IPS DF 6.9 (cell line): ENCODE results near the gene RFLNA.

Source experiments
- DNase-seq: peaks from one replicate; pipeline ENCODE4 v3.0.0-alpha.2; 2013; ENCODE audit warnings: low read depth, low spot score
- H3K27ac ChIP-seq: one replicate; pipeline ENCODE4 v1.5.1; 2013; ENCODE audit warnings: low read length, control low read depth
- H3K27me3 ChIP-seq: 2 replicates; pipeline ENCODE4 v1.6.1; 2013; ENCODE audit warnings: mild to moderate bottlenecking, low read length; ENCODE audit not compliant: control insufficient read depth, insufficient read depth
- H3K36me3 ChIP-seq: 2 replicates; pipeline ENCODE4 v1.6.1; 2013; ENCODE audit warnings: low read length; ENCODE audit not compliant: control insufficient read depth, insufficient read depth
- H3K4me1 ChIP-seq: 2 replicates; pipeline ENCODE4 v1.6.1; 2013; ENCODE audit warnings: low read length; ENCODE audit not compliant: control insufficient read depth, insufficient read depth
- H3K4me3 ChIP-seq: 2 replicates; pipeline ENCODE4 v1.5.1; 2013; ENCODE audit warnings: mild to moderate bottlenecking, low read length
- H3K9me3 ChIP-seq: 2 replicates; pipeline ENCODE4 v1.6.1; 2013; ENCODE audit warnings: low read length, inconsistent platforms; ENCODE audit not compliant: control insufficient read depth, insufficient read depth
- WGBS: extraction: QIAGEN DNeasy Blood & Tissue Kit; methylation state at CpG from one replicate; pipeline ENCODE4 v1.1.7; 2013; ENCODE audit warnings: mixed read lengths, missing lambda C conversion rate; ENCODE audit not compliant: insufficient read length, insufficient coverage; 5-methylcytosine and 5-hydroxymethylcytosine counted together

The RFLNA gene

GRCh38 chr12:124336184-124336437 lies 41.2 kb downstream of the RFLNA start:
- no peaks in the 10 kb centered on the region for H3K27me3 ChIP-seq
- WGBS = no CpG with 5 or more reads among the region's 12 CpGs
- H3K27ac ChIP-seq = no peak overlapping the region
- H3K9me3 ChIP-seq = no peaks in the 10 kb centered on the region
- H3K36me3 ChIP-seq = peaks cover 37% of the 10 kb centered on the region
- no peak for DNase-seq
- no peak overlapping the region for H3K4me3 ChIP-seq
- no peaks in the 10 kb centered on the region for H3K4me1 ChIP-seq

DNA sequence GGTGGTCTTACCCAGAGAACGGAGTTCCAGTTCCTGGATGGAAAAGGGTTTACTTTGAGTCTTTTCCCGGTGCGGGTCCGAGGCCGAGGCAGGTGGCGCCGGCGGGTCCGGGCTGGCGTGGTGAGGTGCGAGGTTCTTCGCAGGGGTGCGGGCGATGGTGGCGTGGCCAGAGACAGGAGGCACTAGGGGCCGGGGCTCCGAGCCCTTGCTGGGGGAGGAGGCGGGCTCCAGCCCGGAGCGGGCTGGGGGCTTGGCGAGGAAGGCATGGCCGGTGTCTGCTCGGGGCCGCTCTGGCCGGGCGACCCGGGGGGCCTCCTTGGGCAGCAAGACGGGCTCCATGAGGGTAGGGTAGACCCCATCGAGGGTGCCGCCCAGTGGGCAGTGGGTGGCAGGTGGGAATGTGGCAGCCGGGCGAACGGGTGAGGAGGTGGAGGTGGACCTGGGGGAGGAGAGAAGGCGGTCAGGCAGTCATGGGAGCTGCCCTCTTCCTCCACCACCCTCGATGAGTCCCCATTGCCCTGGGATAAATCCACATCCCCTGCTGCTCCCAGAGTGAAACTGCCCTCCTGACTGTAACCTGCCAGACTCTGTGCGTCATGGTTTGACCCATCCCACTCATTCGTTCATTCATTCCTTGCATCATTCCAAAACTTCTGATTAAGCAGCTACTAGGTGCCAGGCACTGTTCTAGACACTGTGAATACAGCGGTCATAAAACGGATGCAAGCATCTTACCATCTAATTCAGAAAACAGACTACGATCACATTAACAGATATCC lies 42.0 kb downstream of the RFLNA start:
- peaks cover 43% of the 10 kb centered on the region for H3K36me3 ChIP-seq
- no peak for DNase-seq
- H3K4me3 ChIP-seq = no peak overlapping the region
- no peak overlapping the region for H3K27ac ChIP-seq
- no peaks in the 10 kb centered on the region for H3K4me1 ChIP-seq
- no peaks in the 10 kb centered on the region for H3K9me3 ChIP-seq
- no CpG with 5 or more reads among the region's 40 CpGs for WGBS
- no peaks in the 10 kb centered on the region for H3K27me3 ChIP-seq

DNA sequence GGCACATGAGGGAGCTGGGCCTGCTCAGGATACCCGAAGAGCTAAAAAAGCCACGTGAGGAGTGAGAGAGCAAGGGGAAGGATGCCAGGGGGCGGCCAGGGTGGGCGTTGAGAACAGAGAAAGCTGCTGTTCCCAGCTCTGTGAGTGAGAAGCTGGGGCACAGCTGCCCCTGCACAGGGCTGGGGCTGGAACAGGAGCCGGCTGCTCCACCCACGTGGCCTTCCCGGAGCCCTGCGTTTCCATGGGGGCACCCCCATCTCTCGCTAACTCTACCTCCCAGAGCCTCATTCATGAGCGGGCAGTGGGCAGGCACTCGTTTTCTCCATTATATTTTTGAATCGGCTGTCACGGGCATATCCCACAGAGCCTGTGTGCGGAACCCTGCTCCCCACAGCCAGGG lies 42.7 kb downstream of the RFLNA start:
- Histone ChIP-seq H3K27ac (no peak overlapping the region), H3K9me3 (no peaks in the 10 kb centered on the region), H3K27me3 (no peaks in the 10 kb centered on the region), H3K4me3 (no peak overlapping the region), H3K4me1 (no peaks in the 10 kb centered on the region), H3K36me3 (peaks cover 43% of the 10 kb centered on the region)
- no peak for DNase-seq
- WGBS = no CpG with 5 or more reads among the region's 14 CpGs

GRCh38 chr12:124338448-124338847 lies 43.6 kb downstream of the RFLNA start:
- H3K36me3 ChIP-seq = peaks cover 45% of the 10 kb centered on the region
- no peak for DNase-seq
- no peaks in the 10 kb centered on the region for H3K27me3 ChIP-seq
- no peak overlapping the region for H3K27ac ChIP-seq
- no peaks in the 10 kb centered on the region for H3K4me1 ChIP-seq
- 100% methylated on average over 2 of the region's 6 CpGs for WGBS
- H3K4me3 ChIP-seq = no peak overlapping the region
- H3K9me3 ChIP-seq = no peaks in the 10 kb centered on the region

GRCh38 chr12:124338876-124339603 lies 44.1 kb downstream of the RFLNA start:
- H3K27me3 ChIP-seq = no peaks in the 10 kb centered on the region
- DNase-seq = no peak
- H3K36me3 ChIP-seq = peaks cover 41% of the 10 kb centered on the region
- H3K4me3 ChIP-seq = no peak overlapping the region
- H3K4me1 ChIP-seq = no peaks in the 10 kb centered on the region
- H3K9me3 ChIP-seq = no peaks in the 10 kb centered on the region
- H3K27ac ChIP-seq = no peak overlapping the region
- 100% methylated on average over 1 of the region's 3 CpGs for WGBS

DNA sequence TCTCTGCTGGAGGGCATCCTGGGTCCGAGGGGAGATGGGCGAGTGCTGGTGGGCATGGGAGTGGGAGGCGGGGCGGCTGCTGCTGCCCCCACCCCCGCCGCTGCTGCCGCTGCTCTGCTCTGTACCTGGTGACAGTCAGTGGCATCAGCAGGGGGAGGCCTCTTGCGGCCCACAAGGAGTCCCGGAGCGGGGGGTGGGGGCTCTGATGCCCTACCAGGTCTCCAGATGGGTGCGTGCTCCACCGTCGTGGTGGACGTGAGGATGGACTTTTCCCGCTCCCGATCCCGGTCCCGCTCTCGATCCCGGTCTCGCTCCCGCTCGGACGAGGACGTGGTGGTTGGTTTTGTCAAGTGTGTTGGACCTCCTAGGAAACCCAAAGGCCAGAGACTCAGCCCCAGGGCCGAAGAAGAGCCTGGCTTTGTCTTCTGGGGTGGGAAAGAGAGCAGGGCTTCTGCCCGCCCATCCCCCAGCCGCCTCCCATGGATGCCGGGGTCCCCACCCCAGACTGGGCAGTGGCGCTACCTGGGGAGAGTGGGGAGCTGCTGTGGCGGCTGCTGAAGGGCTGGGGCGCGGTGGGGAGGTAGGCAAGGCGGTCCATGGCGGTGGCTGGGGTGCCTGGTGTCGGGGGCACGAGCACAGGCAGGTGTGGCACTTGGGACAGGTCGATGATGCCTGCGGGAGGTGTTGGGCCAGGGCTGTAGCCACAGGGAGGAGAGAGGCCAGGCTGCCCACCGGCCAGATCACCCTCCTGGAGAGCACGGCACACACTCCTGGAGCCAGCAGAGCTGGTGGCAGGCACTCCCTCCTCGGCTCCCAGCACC lies 45.4 kb downstream of the RFLNA start:
- no CpG with 5 or more reads among the region's 42 CpGs for WGBS
- Histone ChIP-seq H3K4me1 (no peaks in the 10 kb centered on the region; the same call in 1 of the 2 replicates), H3K9me3 (no peaks in the 10 kb centered on the region), H3K36me3 (peaks cover 43% of the 10 kb centered on the region), H3K4me3 (no peak overlapping the region), H3K27me3 (no peaks in the 10 kb centered on the region), H3K27ac (no peak overlapping the region)
- DNase-seq = no peak

DNA sequence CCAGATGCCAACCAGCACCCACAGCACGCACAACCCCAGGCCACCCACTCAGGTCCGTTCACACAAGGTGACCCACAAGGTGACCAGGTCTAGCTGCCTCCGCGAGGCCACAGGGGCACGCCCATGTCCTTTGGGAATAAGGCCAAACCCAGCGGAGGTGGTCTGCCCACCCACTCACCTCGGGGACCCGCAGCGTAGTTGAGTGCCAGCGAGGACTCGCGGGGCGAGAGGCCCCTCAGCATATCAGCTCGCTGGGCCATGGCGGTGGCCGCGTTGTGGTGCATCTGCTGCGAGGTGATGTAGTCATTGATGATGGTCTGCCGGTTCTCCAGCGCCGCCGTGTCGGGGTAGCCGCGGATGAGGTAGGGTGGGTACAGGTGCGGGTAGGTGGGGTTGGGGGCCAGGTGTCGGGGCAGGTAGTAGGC lies 46.8 kb downstream of the RFLNA start:
- peaks cover 44% of the 10 kb centered on the region for H3K36me3 ChIP-seq
- H3K27me3 ChIP-seq = no peaks in the 10 kb centered on the region
- H3K4me1 ChIP-seq = no peaks in the 10 kb centered on the region; the same call in 1 of the 2 replicates
- H3K9me3 ChIP-seq = no peaks in the 10 kb centered on the region
- H3K4me3 ChIP-seq = no peak overlapping the region
- no peak overlapping the region for H3K27ac ChIP-seq
- DNase-seq = no peak
- WGBS = no CpG with 5 or more reads among the region's 27 CpGs

GRCh38 chr12:124344022-124344421 lies 49.1 kb downstream of the RFLNA start:
- Histone ChIP-seq H3K4me3 (no peak overlapping the region), H3K36me3 (peaks cover 57% of the 10 kb centered on the region), H3K27ac (no peak overlapping the region), H3K4me1 (no peaks in the 10 kb centered on the region; the same call in 1 of the 2 replicates), H3K27me3 (no peaks in the 10 kb centered on the region), H3K9me3 (no peaks in the 10 kb centered on the region)
- DNase-seq = no peak
- no CpG with 5 or more reads among the region's 9 CpGs for WGBS

DNA sequence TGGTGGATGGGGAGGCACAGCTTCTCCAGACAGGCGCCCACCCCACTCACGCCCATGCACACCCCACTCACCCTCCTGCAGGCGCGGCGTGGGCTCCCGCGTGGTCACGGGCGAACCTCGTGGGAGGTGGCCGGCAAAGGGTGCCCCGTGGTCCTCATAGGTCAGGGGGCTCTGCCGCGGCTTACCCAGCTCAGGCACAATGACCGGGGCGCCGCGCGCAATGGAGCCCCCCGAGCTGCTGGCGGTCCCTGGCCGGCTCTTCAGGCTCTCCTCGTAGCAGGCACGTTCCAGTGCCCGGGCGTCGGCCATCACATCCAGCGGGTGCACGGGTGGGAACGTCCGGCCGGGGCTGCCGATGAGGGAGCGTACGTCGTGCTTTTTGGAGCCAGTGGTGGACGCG lies 49.6 kb downstream of the RFLNA start:
- WGBS = no CpG with 5 or more reads among the region's 38 CpGs
- no peak for DNase-seq
- H3K9me3 ChIP-seq = no peaks in the 10 kb centered on the region
- H3K36me3 ChIP-seq = peaks cover 57% of the 10 kb centered on the region
- H3K4me1 ChIP-seq = no peaks in the 10 kb centered on the region; the same call in 1 of the 2 replicates
- no peak overlapping the region for H3K4me3 ChIP-seq
- H3K27ac ChIP-seq = no peak overlapping the region
- no peaks in the 10 kb centered on the region for H3K27me3 ChIP-seq

GRCh38 chr12:124345795-124346194 lies 50.9 kb downstream of the RFLNA start:
- Histone ChIP-seq H3K36me3 (peaks cover 56% of the 10 kb centered on the region), H3K27ac (no peak overlapping the region)

More at GRCh38 chr12:124345795-124346194, 50.9 kb downstream of the RFLNA start:
- H3K4me3 ChIP-seq = no peak overlapping the region
- H3K9me3 ChIP-seq = no peaks in the 10 kb centered on the region
- no peaks in the 10 kb centered on the region for H3K27me3 ChIP-seq
- H3K4me1 ChIP-seq = no peaks in the 10 kb centered on the region; the same call in 1 of the 2 replicates
- no peak for DNase-seq
- WGBS = no CpG with 5 or more reads among the region's 13 CpGs
